HG03457 (cell line): ENCODE results near the gene HIRIP3.

Source experiments
- ATAC-seq: cut with Tn5 transposase; IDR thresholded peaks from one replicate; pipeline ENCODE4 v1.9.1; 2021; ENCODE audit warnings: moderate number of reproducible peaks; ENCODE audit not compliant: unreplicated experiment

Gene HIRIP3

DNA sequence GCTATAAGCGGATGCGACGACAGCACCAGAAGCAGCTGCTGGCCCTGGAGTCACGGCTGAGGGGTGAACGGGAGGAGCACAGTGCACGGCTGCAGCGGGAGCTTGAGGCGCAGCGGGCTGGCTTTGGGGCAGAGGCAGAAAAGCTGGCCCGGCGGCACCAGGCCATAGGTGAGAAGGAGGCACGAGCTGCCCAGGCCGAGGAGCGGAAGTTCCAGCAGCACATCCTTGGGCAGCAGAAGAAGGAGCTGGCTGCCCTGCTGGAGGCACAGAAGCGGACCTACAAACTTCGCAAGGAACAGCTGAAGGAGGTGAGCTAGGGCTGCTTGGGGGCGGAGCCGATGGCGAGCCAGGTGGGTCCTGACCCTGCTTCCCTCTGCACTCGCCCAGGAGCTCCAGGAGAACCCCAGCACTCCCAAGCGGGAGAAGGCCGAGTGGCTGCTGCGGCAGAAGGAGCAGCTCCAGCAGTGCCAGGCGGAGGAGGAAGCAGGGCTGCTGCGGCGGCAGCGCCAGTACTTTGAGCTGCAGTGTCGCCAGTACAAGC, 10.1 kb downstream of the HIRIP3 start:
- no peak for ATAC-seq

DNA sequence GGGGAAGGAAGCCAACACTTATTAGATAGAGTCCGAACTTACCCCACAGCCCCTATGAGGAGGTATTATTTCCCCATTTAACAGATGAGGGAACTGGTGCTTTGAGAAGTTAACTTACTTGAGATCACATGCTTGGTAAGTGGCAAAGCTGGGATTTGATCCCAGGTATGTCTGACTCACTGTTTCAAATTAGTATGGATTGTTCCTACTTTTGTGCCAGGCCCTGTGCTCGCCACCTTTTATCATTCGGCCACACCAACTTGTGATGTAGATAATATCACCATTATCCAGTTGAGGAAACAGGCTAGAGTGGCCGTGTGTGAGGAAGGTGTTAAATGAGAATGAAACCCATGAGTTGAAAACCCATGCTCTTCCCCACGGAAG, 10.7 kb downstream of the HIRIP3 start:
- ATAC-seq = no peak

DNA sequence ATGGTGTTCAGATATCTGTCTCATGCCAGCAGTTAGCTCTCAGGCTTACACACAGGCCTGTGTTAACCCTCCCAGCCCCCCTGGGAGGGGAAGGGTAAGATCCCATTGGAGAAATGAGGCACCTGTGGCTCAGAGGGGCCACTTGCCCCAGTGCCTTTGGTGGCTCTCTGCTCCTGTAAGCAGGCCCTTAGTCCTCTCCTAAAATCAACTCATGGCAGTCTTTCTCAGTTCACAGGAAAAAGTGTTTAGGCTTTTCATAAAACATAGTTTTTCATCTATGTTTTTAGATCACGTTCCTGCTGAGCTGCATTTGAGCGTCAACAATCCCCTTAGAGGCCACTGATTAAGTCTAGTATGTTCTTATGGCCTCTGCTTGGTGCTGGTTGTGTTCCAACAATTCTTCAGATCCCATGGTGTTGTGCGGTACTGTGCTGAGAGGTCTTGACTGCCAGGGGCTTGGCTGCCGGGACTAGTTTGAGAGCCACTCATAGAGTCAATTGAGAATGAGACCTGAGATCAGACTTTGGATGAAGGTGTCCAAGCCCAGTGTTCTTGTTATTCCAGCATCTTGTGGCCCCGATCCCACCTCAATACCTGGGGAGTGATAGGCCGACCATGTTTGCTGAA, 11.2 kb downstream of the HIRIP3 start:
- no peak for ATAC-seq

DNA sequence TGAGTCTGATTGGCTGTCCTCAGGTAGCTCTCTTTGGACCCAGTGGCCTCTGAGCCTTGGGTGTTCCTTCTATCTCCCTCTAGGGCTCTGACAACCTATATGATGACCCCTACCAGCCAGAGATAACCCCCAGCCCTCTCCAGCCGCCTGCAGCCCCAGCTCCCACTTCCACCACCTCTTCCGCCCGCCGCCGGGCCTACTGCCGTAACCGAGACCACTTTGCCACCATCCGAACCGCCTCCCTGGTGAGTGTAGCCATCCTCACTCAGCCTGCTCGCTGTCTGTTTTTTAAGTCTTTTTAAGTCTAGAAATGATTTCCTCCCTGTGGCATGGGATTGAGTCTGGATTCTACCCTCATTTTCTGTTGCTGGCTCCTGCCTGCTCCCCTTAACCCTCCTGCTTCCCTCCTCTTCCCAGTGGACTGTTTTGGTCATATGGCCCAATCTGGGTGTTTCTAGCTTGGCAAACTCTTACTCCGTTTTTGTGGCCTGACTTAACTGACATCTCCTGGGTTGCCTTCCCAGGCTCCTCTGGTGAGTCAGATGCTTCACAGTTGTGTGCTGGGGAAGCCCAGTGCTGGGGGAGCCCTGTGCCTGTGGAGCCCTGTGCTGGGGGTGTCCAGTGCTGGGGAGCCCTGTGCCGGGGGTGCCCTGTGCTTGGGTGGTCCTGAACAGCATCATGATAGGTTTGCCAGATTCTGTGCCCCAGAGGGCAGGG, 11.8 kb downstream of the HIRIP3 start:
- no peak for ATAC-seq

DNA sequence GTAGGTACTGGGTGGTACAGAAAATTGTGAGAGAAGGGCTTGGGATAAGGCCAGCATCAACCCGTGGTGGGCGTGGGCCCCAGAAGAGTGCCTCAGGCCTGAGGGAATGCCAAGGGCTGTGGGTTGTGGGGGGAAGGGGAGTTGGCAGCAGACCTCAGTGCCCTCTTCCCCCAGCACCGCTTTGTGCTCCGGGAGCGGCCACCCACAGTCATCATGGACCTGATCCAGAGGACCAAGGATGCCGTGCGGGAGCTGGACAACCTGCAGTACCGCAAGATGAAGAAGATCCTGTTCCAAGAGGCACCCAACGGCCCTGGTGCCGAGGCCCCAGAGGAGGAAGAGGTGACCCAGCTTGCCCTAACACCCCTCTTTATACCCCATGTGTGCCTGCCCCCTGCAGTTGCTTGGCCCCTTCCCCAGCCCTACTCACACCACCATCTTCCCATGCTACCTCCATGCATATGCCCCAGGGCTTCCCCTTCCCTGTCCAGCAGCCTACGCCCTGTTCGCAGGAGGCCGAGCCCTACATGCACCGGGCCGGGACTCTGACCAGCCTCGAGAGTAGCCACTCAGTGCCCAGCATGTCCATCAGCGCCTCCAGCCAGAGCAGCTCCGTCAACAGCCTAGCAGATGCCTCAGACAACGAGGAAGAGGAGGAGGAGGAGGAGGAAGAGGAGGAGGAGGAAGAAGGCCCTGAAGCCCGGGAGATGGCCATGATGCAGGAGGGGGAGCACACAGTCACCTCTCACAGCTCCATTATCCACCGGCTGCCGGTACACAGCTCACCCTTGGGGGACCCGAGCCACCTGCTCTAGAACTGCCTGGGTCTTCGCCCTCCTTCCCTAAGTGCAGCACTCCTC, 12.6 kb downstream of the HIRIP3 start:
- no peak for ATAC-seq

DNA sequence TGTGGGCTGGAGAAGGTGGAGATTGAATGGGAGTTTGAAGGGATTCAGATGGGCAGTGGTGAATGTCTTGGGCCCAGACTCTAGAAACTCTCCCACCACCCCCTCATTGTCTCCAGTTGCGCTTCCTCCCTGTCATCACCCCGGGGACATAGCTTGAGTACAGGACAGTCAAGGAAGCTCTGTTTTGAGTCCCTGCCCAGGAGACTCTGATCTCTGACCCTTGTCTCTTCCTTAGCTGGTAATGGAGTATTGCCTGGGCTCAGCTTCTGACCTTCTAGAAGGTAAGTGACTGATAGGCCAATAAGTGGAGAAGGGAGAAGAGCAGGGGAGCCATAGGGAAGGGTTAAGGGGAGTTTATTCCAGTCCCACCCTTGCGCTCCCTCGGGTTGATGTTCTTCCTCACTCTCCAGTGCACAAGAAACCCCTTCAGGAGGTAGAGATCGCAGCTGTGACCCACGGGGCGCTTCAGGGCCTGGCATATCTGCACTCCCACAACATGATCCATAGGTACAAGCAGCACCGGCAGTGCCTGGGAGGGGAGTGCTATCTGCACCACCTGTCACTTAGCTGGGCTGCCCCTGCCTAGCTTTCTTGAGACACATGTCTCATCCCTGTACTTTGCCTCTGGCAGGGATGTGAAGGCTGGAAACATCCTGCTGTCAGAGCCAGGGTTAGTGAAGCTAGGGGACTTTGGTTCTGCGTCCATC, 16.7 kb downstream of the HIRIP3 start:
- ATAC-seq = no peak

DNA sequence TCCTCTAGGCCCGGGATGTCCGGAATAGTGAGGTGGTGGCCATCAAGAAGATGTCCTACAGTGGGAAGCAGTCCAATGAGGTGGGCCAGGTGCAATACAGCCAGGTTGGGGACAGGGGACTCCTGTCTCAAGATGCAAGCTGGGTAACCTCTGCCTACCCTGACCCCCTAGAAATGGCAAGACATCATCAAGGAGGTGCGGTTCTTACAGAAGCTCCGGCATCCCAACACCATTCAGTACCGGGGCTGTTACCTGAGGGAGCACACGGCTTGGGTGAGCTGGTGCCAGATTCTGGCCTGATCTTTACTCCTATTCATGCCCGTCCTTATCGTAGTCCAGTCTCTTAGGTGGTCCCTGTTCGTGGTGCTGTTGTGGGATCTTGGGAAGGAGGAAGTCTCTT, 17.3 kb downstream of the HIRIP3 start:
- no peak for ATAC-seq

DNA sequence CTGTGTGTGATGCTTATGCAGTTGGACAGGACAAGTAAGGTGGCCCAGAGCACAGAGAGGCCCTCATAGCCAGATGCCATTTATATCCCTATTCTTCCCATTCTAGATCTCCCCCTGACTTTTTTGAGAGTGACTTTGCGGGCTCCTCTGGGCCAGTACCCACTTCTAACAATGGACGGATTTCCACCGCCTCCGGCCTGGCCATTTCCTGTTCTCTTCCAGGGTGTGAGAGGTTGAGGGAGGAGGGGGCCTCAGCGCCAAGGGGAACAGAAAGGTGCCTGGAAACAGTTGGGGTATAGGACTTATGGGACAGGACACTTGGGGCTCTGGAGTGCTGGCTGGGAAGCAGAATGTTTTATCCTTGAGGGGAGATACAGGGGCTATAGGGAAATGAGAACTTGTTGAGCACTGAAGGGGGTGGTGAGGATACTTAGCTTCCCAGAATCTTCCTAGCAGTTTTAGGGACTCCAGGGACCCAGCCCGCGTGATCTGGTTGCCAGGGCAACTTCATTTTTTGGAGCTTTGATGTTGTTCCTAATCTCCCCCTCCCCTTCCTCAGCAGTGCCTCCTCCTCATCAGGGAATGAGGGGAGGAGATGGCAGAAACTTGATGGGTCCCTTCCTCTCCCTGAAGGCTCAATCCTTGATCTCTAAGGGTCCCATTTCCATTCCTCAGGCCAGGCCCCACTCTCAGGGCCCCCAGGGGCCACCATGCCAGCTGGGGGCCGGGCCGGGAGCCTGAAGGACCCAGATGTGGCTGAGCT, 18.2 kb downstream of the HIRIP3 start:
- no peak for ATAC-seq

DNA sequence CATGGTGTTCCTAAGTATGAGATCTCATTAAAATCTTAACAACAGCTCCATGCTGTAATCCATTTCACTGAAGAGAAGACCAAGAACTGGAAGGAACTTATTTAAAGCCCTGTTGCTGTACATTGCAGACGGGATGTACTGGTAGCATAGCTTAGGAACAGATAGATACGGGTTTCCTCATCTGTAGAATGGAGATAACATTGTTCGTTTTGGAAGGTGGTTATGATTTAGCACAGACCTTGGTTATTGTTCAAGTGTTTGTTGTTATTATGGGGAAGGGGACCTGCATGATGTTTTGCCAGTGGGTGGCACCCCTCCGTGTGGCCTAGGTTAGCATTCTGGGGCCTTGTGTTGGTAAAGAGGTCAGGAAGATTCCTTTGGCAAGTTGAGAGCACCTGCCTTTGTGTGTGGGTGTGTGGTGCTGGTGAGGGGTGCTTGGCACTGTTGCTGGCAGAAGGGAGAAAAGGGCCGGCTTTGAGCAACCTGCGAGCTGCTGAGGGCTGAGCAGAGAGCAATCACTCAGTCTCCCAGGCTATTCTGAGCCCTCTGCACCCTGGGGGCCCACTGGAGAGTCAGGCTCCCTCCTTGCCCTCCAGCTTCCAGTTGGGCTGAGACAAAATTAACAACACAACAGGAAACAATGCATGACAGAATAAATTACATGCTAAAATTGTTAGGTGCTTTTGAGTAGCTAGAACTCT, 19.5 kb downstream of the HIRIP3 start:
- no peak for ATAC-seq

DNA sequence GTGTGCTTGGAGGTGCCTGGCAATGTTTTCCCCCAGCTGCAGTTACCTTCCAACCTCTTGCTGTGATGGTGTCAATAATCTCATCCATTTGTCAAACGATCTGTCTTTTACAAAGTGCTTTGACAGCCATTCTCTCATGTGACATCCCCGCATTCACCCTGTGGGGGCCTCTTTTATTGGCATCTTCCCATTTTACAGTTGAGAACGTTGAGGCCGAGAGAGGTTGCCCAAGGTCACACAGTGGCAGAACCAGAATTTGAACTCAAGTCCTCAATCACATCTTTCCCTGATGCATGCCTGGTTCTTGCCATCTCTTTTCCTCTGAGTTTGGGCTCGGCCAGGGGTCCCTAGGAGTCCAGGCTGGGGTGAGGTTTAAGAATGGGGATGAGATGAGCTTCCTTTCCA, 20.3 kb downstream of the HIRIP3 start:
- no peak for ATAC-seq

DNA sequence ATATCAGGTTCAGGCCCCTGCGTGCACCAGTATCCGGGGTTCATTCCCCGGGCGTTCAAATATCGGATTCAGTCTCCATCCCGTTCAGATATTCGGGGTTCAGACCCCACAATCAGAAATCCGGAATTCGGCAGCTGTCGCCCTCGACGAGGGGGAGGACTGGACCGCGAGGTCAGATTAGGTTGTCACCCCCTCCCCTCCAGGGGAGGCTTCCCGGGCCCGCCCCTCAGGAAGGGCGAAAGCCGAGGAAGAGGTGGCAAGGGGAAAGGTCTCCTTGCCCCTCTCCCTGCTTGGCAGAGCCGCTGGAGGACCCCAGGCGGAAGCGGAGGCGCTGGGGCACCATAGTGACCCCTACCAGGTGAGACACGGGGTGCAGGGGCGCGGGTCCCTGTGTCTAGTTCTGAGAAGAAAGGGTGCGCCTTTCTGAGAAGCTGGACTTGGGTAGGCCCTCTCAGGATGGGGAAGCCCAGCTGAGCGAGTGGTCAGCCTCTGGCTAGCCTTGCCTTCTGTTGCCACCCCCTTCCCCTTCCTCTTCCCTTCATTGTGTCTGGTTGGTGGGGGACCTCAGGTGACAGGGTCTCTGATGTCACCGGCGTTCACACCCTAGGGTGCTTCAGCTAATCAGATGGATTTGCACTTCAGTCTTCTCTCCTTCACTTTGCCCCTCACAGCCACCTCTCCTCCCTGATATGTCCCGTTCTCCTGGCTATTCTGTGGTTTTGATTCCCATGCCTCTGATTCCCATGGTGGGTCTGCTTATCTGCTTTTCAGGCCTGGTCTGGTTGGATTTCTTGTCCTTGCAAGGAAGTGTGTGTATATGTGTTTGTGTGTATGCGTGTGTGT, 20.9 kb downstream of the HIRIP3 start:
- no peak for ATAC-seq

DNA sequence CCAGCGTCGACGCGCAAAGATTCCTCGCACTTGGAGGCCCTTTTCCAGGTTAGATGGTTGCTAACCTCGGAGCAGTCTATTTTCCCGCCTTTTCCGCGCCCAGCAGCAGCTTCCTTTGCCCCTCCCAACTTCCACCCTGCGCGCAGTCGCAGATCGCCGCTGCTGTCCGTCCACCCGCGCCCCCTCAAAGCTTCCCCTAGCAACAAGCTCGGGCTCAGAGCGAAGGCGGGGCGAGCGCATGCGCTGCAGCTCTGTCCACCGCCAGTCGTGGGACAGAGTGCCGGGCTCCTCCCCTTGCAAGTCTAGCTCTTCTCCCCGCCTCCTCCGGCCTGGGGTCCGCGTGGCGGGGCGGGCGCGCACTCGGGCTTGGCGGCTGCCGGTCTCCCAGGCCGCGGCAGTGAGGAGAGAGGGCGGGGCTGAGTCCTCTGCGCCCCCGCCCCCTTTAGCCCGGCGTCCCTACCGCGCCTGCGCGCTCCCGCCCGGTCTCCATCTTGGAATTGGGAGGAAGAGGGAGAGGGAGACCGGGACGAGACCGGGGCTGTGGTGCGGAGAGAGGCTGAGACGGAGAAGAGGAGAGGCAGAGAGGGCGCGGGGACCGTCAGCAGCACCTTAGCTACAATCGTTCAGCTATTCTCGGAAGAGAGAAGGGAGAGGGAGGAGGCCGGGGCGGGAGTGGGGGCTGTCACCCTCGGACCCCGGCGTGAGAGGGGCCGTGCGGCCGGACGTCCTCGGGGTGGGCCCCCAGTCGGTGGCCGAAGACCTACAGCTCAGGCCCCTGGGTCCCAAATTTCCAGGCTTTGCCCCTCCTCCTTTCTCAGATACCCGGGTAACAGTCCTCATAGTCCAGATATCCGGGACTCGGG, 21.8 kb downstream of the HIRIP3 start, which contains the start of gene TAOK2:
TSS of gene TAOK2 (plus strand) at position 485 of the 863 bp plus-strand sequence. CDS start 3,905 bp downstream, outside the sequence.
- ATAC-seq = peak; percentile 70

DNA sequence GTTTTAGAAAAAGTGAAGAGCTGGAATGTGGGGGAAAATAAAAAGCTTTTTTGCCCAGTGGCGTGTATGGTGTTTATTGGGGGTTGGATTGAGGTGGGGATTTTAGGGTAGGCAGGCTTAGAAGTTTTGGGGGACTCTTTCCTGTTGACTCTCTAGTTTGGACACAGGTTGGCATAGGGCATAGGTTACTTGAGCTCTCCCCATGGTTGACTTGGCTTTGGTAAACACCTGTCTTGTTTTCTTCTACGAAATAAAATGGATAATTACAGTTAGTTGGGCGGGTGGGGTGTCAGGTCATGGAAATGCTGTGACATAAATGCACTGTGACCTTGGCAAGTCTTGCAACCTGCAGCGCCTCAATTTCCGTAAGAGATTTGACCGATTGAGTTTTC, 22.4 kb downstream of the HIRIP3 start:
- ATAC-seq = no peak

DNA sequence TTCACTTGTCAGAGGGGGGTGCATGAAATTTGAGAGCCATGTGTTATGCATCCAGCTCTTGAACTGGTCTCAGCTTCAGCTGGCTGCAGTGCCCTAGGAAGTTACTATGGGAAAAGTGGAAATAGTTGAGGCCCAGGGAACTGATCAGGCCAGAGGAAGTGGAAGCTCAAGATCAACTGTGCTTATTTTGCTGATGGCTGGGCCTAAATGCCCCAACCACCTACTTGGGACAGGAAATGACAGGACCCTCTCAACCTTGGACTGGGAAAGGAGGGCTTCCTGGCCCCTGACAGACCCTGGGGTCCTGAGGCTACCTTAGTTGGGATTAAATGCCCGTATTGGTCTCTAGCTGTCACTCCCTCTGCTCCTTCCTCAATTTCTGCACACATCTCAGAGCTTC, 22.9 kb downstream of the HIRIP3 start:
- ATAC-seq = no peak

DNA sequence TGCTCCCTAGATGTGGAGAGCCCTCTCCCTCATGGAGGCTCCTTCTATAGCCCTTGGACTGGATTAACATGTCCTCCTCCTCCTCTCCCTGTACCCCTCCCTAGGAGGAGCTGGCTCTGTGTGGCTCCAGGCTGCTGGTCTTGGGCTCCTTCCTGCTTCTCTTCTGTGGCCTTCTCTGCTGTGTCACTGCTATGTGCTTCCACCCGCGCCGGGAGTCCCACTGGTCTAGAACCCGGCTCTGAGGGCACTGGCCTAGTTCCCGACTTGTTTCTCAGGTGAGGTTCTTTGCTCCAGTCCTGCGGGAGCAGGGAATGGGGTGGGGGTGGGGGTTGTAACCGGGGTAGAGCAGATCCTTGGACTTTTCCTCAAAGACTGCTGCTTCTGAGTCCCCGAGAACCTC, 24.1 kb downstream of the HIRIP3 start:
- no peak for ATAC-seq

DNA sequence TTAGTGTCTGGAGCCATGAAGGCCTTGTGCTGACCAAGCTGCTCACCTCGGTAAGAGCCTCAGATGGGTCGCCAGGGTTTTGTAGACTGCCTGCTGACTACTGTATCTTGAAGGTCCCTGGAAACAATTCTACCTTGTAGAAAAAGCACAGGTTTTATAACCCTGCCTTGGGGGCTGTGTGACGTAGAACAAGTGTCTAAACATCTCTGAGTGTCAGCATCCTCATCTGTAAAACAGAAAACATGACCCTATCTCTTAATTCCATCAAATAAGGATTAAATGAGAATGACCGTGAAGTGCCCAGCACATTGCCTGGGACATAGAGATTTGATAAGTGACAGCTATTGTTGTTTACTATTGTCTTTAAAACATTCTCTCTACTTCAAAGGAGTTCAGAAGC, 27.2 kb downstream of the HIRIP3 start:
- no peak for ATAC-seq

DNA sequence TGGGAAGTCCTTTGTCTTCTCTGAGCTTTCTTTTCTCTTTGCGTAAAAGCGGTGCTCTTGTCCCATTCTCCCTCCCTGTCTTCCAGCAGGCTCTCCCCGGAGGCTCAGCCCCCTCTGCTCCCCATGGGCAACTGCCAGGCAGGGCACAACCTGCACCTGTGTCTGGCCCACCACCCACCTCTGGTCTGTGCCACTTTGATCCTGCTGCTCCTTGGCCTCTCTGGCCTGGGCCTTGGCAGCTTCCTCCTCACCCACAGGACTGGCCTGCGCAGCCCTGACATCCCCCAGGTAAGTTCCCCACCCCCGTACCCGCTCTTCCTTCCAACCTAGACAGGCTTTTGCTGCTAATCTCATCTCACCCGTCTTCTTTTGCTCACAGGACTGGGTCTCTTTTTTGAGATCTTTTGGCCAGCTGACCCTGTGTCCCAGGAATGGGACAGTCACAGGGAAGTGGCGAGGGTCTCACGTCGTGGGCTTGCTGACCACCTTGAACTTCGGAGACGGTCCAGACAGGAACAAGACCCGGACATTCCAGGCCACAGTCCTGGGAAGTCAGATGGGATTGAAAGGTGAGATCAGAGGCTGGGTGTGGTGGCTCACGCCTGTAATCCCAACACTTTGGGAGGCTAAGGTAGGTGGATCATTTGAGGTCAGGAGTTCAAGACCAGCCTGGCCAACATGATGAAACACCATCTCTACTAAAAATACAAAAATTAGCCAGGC, 32.2 kb downstream of the HIRIP3 start:
- no peak for ATAC-seq
